GM19239 (cell line): ENCODE measurements around the gene CENATAC.
"Not testable (repeated sequence)": the region's sequence is repeated elsewhere in the genome, so short reads cannot be mapped to it uniquely, and the experiment has no call there.

Experiments used
- DNase-seq: peaks from one replicate; pipeline ENCODE4 v3.0.0; 2011; ENCODE audit warnings: low spot score; ENCODE audit not compliant: insufficient read length
- FAIRE-seq: peaks from 2 replicates; lab custom pipeline; 2011; peaks lifted over from hg19 to GRCh38; lab: Jason Lieb, UNC

Gene CENATAC

GRCh38 chr11:119048644-119049043 lies 50.7 kb downstream of the CENATAC start:
- DNase-seq (no peak), FAIRE-seq (no peak)

DNA sequence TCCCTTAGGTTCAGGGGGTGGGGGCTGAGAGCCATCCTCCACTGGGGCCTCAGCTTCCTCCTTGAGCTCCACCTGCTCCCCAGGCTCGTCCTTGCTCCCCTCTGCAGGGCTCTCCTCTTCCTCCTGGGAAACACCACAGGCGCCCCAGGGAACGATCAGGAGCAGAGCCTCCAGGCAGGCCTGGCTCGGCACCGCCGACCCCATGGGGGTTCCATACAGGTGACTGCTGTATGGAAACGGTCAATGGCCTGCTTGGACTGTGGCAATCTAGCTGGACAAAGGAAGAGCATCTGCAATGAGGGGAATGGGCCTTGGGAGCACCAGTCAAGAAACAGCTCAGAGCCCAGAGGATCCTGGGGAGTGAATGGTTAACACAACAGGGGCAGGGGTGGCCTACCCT lies 51.1 kb downstream of the CENATAC start:
- DNase-seq (no peak), FAIRE-seq (no peak)

- FAIRE-seq (peak; percentile 64), DNase-seq (no peak)
These were observed 53.7 kb downstream of the CENATAC start for GRCh38 chr11:119051440-119052162.

GRCh38 chr11:119052163-119052814 lies 54.4 kb downstream of the CENATAC start:
- FAIRE-seq = no peak
- DNase-seq = no peak

DNA sequence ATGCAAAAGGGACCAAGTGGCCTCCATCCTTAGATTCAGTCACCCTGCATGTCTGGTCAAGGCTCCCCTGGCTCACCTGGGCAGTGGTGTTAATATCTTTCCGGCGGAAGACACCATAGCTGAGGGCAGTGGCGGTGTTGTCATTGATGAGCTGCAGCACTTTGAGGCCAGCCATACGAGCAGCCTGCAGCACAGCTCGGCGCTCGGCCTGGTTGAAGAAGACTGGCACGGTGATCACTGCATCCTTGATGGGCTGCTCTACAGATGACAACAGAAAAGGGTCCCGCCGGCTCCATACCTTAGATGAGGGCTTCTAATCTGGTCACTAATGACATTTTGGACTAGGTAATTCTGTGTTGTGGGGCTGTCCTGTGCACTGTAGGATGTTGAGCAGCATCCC lies 56.5 kb downstream of the CENATAC start:
- DNase-seq (no peak), FAIRE-seq (no peak)

GRCh38 chr11:119055901-119056300 lies 58.0 kb downstream of the CENATAC start:
- FAIRE-seq (no peak), DNase-seq (no peak)

DNA sequence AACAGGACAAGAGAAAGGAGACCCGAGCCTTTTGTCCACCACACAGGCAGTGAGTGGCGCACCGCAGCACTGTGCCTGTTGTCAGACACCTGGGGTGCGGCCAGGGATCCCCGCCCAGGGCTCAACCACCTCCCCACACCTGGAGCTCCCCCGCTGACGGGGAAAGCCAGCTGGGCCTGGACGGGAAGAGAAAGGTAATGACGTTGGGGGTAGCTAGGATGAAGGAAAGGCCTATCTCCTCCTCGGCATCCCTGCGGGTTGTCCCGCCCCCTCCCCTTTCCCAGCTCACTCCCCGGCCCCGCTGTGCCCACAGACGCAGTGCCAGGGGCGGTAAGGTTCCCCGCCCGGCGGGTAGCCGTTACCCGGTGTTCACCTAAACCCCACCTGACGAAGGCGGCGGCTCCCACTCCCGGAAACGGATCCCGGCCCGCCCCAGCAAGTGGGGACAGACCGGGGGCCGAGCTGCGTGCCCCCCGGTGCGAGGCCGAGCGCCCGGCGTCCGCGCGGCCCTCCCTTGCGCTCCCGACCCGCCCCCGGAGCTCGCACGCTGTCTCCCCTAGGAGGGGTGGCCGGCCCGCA lies 58.6 kb downstream of the CENATAC start:
- DNase-seq (peak; percentile 37), FAIRE-seq (peak; percentile 55)

- FAIRE-seq (peak; percentile 87), DNase-seq (peak; percentile 99)
These were observed 59.2 kb downstream of the CENATAC start, which contains the start of gene HYOU1 for GRCh38 chr11:119057000-119057769. TSS of gene HYOU1 (minus strand) at chr11:119057205. CDS start at chr11:119056160, 1,045 bp downstream.

DNA sequence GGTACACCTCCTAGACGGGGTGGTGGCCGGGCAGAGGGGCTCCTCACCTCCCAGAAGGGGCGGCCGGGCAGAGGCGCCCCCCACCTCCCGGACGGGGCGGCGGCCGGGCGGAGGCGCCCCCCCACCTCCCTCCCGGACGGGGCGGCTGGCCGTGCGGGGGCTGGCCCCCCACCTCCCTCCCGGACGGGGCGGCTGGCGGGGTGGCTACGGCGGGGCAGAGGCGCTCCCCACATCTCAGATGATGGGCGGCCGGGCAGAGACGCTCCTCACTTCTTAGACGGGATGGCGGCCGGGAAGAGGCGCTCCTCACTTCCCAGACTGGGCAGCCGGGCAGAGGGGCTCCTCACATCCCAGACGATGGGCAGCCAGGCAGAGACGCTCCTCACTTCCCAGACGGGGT lies 61.2 kb downstream of the CENATAC start:
- DNase-seq, FAIRE-seq: not testable (repeated sequence)

GRCh38 chr11:119061256-119061655 lies 63.3 kb downstream of the CENATAC start:
- FAIRE-seq (no peak), DNase-seq (no peak)

DNA sequence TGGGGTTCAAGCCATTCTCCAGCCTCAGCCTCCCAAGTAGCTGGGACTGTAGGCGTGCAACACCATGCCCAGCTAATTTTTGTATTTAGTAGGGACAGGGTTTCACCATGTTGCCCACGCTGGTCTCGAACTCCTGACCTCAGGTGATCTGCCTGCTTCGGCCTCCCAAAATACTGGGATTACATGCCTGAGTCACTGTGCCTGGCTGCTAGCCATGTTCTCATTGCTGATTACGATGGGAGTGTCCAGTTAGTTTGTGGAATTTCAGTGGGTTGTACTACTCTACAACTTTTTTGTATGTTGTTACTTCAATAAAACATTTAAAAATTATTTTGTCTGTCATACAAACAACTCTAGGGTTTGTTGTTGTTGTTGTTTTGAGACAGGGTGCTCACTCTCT lies 64.8 kb downstream of the CENATAC start:
- DNase-seq (no peak), FAIRE-seq (no peak)

- DNase-seq = no peak
- FAIRE-seq = peak; percentile 88
These were observed 67.4 kb downstream of the CENATAC start for GRCh38 chr11:119065369-119065768.
